GM19438 (cell line): ENCODE data around the gene PTPRA.

Experiments
- ATAC-seq: cut with Tn5 transposase; IDR thresholded peaks from one replicate; pipeline ENCODE4 v1.9.1; 2021; ENCODE audit warnings: low read depth; ENCODE audit not compliant: unreplicated experiment

Gene PTPRA

DNA sequence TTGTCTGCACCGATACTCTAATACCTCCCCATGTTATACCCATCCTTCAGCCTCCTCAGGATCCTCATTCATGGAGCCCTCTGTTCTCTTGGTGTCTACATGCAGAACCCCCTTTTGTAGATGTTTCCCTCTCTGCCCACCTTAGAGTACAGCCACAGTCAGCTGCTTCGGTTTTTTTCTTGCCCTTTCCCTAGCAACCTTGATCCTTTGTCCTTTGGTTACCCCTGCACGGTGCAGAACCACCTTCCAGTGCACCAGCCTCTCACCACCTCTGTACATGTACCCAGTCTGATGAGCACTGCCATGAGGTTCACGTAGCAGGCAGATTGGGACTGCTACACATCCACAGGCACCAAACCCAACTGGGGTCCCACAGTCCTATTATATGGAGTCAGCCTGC, 25.5 kb upstream of the PTPRA start:
- no peak for ATAC-seq

DNA sequence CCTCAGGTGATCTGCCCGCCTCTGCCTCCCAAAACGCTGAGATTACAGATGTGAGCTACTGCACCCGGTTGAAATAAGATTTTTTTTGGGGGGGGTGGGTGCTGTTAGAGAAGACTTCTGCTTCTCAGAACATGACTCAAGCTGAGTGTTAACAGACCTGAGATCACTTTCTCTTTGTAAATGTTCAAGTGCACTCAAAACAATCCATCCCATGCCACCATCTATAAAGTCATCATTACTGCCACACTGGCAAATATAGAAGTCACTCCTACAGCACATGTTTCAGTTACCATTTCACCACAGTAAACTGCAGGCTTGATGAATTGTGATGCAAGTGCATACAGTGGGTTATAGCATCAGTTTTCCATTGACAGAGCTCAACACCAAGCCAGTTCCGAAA, 23.8 kb upstream of the PTPRA start:
- no peak for ATAC-seq

DNA sequence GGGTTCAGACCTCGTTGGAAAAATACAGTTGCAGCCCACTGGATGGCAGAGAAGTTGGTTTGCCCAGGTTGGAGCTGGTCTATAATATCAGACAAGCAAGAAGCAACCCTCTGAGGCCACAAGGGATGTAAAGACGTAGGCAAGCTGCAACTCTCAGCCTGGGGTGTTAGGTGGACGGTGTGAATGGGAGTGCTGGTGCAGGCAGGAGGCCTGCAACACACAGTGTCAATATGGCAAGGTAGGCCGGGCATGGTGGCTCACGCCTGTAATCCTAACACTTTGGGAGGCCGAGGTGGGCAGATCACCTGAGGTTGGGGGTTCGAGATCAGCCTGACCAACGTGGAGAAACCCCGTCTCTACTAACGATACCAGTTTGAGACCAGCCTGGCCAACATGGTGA, 22.2 kb upstream of the PTPRA start:
- ATAC-seq: no peak

DNA sequence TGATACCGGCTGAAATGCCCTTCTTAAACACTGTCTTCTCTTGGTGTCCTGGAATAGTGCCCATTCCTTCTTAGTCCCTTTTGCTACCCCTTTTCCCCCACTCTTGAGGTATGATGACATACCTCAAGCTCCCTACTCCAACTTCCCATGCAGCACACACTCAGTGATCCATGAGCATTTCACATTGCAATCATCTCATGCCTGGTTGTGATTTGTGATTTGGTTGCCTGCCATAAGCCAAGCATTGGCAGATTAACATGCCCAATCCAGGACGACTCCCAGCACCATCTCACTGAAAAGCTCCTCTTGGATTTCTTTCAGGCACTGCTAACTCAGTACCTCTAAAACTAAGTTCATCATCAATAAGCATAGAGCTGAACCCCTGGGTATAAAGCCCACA, 14.7 kb upstream of the PTPRA start:
- ATAC-seq: no peak

DNA sequence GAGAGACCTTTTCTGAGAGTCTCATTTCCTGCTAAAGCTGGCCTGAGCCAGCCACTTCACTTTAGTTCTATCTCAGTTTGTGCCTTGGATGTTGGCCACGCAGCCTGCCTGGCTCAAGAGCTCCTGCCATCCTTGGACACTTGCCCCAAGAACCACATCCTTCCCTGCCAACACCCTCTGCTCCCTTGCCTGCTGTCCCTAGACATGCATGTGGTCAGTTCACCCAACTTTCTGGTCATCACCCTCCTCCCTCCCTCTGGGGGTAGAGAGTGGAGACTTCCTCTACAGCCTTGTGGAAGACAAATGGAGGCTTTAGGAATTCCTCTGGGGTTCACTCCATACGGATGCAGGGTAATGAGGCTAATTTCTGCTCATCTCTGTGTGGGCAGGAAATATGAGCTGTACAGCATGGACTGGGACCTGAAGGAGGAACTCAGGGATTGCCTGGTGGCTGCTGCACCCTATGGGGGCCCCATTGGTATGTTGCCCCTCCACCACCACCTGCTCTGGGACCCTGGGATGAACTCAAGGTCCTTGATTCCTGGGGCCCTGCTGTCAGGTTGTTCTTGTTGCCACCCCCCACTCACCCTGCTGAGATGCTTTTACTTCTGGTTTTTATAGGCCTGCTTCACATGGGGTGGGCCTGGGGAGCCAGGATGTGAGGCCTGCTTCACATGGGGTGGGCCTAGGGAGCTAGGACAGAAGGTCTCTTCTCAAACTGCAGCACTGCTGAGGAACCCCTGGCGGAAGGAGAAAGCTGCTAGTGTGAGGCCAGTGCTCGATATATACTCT, 13.8 kb upstream of the PTPRA start:
- ATAC-seq: no peak

DNA sequence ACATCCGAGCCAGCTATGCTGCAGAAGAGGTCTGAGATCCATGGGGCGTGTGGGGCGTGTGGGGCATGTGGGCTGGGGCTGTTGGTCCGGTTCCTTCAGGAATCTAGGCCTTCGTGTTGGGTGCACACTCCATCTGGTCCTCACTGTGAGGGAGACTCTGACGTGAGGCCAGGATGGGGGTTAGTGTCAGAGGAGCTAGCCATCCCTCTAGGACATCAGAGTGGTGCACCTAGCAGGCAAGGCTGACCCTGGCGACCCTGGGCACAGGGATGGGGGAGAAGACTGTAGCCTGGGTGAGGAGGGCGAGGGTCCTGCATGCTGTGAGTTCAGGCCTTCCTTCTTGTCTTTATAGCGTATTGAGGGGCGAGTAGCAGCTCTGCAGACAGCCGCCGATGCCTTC, 8.7 kb upstream of the PTPRA start:
- no peak for ATAC-seq

DNA sequence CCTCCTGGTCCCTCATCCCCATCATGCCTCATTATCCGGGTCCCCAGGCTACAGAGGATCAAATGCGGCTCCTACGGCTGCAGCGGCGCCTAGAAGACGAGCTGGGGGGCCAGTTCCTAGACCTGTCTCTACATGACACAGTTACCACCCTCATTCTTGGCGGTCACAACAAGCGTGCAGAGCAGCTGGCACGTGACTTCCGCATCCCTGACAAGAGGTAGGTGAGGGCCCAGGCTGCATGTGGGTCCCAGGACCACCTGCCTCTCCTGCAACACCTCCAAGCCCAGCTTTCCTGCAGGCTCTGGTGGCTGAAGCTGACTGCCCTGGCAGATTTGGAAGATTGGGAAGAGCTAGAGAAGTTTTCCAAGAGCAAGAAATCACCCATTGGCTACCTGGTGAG, 8.2 kb upstream of the PTPRA start:
- no peak for ATAC-seq

DNA sequence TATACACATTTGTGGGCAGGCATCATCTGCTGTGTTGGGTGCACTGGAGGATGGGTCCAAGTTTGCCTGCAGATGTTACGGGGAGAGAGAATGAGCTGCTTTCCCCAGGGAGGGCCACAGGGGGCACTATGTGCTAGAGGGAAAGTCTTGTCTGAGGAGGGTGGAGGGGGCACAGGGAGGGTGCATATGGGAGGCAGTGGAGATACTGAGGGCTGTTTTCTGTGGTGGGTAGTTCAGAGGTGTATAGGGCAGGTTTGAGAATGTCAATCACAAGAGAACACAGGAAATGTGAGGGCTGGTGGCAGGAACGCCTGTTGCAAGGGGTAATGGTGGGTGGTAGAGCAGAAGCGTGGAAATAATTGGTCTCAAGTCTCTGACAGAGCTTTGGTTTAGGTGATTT, 7.7 kb upstream of the PTPRA start:
- no peak for ATAC-seq

DNA sequence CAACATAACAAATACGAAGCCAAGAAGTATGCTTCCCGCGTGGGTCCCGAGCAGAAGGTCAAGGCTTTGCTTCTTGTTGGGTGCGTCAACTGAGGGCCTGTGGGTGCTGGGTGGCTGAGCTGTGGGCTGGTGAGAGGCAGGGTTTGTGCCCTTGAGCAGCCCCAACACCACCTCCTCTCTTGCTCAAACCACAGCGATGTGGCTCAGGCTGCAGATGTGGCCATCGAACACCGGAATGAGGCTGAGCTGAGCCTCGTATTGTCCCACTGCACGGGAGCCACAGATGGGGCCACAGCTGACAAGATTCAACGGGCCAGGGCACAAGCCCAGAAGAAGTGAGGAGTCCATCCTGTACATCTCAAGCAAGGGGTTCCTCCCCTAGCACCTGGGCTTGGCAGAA, 7.0 kb upstream of the PTPRA start:
- no peak for ATAC-seq

DNA sequence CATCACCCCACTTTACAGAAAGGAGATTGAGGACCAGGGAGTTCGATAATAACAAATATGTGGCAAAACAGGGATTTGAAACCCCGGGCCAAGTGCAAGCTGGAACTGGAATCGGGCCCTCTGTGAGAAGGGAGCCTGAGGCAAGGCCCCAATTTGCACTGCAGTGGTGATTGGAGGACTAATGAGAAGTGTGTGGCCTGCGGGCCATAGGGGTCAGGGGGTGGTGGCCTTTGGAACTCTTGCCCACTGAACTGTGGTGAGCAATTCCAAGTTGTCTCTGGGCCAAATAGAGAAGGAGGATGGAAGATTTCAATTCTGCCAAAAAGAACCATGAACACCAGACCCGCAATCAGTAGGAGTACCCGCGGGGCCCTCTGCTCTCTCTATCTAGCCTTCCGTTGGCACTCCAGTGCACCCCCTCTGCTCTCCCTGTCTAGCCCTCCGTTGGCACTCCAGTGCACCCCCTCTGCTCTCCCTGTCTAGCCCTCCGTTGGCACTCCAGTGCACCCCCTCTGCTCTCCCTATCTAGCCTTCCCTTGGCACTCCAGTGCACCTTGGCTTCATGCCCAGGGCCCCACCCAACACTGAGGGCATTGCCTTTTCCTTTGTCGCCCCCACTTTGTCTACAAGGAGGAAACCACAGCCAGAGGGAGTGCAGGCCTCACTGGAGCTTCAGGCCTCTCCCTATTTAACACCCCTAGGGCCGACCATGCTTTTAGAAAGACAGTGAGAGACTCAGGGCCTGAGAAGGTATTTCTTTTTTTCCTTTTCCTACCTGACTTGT, 6.0 kb upstream of the PTPRA start:
- ATAC-seq: no peak

DNA sequence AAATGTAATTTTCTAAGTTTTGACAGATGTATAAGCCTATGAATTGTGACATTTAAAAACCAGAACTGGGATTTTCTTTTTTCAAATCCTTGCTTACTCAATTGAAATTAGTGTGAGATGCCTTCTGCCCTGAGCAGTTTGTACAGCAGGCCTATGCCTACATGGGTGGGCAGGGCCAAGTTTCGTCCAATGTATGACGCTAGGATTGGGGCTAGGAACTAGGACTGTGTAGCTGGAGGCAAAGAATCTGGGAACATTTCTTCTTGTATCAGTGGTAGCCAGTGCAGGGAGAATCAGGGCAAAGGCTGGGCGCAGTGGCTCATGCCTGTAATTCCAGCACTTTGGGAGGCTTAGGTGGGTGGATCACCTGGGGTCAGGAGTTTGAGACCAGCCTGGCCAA, 3.9 kb upstream of the PTPRA start:
- ATAC-seq: no peak

DNA sequence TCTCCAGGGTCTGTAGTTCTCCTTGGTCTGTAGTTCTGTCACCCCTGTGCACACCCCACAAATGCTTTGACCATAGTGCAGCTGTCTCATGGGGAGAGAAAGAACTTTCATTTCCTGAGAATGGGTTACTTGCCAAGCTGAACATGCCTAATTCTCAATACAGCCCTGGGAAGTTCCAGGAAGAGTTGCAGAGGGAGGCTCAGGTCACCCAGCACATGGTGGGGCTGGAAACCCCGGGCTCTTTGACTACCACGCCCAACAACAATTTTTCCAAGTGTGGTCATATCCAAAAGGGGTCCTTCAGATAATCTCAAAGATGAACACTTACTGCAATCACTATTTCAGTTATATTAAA, 2.2 kb upstream of the PTPRA start:
- no peak for ATAC-seq

DNA sequence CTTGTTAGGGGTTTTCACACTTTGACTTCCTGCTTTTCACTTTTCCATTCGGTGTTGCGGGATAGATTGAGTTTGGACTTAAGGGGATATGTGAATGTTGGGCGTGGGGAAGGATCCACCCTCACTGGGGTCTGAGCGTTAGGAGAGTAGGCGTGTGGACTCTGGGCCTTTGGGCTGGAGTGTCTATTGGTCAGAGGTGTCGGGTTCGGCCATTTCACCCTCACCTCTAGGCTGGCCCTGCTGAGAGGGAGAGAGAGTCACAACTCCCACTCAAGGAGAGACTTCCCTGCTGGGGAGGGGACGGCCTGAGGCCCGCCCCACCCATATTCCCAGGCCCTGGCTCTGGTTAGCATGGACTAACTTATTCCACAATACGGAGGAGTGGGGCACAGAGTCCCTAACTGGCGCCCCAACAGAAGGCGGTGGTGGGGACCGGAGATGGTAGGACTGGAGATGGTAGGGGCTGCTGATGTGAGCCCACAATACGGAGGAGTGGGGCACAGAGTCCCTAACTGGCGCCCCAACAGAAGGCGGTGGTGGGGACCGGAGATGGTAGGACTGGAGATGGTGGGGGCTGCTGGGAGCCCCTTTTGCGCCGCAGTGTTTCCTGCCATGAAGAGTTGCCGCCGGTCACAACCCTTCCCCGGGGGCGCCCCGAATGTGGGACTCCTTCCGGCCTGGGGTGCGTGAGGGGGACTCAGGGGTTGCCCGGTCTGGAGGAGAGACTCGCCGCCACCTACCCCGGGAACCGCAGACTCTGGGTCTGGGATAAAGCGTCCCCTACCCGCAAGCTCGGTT, 1.4 kb upstream of the PTPRA start:
- no peak for ATAC-seq

DNA sequence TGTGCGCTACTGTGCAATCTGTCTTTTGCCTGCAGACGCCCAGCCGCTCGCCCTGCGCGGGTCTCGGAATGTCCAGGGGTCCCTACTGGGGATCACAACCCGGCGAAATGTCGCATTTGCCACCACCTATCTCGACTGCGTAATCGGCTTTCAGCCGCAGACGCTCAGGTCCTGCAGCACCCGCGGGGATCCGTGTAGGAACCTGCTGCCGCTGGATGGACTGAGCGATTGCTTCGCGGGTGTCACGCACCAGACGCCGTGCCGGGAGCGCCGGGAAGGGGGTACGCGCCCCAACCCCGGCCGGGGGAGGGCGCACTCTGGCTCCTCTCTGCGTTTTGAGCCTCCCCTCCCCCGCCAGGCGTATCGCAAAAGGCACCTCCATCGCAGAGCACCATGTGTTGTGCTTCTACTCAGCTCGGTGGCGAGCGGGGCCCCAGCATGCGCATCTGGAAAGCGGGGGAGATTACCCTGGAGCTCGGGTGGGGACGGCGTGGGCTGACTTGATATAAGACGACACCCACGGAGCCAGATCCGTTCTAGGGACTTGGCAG, 747 bp upstream of the PTPRA start:
- ATAC-seq: peak; percentile 41

DNA sequence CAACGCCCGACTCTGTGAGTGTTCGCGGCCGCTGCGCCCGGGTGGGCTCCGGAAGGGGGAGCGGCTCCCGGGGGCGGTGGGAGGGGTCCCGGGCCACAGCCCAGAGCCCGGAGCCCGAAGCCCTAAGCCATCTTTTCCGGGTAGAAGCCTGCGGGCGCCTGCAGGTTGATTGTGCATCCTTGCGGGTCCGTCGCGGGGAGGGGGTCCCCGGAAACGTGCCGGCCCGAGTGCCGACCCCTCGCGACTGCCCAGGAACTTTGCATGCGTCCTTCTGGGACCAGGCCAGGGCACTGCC, 413 bp downstream of the PTPRA start:
- peak; percentile 45 for ATAC-seq

DNA sequence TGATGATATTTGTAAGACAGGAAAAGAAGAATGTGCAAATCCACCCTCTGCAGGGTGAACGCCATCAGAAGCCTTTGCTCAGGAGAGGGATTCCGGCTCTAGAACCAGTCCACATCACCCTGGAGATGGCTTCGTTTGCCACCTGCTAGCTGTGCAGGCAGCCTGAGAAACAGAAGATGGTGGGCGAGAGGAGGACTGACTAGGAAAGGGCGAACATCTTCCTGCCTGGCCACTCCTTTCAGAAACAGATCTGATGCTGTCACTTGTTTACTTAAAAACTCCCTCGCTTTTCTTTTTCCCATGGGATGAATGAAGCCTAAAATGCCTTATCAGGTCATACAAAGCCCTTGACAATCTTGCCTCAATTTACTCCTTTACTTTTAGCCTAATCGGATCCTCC, 1.2 kb downstream of the PTPRA start:
- no peak for ATAC-seq

DNA sequence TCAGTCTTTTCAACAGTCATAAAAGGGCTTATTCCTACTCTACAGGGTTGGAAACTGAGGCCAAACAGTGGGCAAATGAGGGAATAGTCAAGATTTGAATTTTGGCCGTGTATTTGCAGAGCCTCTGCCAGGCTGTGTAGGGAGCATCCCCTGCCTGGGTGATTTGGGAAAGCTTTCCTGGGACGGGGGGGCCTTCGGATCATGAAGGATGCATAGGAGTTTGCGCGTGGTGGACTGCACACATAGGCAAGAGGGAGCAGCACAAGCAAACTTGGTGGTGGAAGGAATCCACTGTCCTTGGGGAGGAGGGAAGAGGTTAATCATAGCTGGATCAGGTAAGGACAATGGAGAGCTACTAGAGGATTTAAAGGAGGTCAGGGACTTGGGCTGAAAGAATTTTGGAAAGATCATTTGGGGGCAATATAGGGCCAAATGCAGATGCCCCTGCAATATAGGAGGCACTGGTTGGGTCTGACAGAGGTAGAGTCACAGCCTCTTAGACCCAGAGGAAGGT, 2.5 kb downstream of the PTPRA start:
- no peak for ATAC-seq

DNA sequence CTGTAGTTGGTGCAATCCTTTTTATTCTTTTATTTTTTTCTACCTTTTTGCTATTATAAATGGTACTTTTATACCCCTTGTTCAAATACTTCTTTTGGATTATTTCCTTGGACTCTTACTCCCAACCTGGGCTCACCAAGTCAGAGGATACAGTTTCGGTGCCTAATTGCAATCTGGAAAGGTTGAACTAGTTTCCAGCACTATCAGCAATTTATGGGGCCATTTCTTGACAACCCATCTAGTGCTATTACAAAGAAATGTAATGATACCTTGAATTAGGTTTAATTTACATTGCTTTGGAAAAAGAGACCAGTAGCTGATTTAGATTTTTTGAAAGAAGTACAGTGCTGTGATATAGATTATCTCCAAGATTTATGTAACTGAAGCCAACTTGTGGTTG, 5.2 kb downstream of the PTPRA start:
- no peak for ATAC-seq

DNA sequence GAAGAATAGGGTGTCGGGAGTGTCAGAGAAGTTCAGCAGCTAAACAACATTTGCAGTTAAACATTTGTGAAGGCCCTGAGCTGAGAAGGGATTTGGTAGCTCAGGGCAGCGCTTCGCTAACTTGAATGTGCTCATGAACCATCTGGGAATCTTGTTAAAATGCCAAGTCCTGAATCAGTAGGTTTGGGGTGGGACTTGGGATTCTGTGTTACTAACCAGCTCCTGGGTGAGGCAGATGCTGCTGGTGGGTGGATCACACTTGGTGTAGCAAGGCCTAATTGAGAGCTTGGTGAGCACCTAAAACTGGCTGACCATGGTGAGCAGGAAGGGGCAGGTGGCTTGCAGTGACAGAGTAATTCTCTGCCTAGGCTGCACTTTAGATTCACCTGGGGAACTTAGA, 5.9 kb downstream of the PTPRA start:
- ATAC-seq: no peak

DNA sequence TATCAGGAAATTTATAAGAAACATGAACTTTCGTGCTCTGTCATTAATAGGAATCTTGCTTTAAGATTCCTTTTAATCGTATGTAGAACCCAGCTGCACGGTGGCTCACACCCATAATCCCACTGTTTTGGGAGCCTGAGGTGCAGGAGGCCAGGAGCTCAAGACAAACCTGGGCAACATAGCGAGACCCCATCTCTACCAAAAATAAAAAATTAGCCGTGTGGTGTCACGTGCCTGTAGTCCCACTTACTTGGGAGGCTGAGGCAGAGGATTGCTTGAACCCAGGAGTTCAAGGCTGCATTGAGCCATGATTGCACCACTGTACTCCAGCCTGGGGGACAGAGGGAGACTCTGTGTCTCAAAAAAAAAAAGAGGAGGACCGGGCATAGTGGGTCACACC, 7.4 kb downstream of the PTPRA start:
- no peak for ATAC-seq
